Measurements from ENCODE around the gene GALNT10.

- no peak for TF ChIP-seq YY1 (IDR thresholded peaks at IDR 0.05; ENCODE audit: insufficient read depth, insufficient read length)
- no peak for TF ChIP-seq SUZ12 (IDR thresholded peaks at IDR 0.05; ENCODE audit: extremely low read depth, insufficient read depth, insufficient read length)
Measured at GRCh38 chr5:154329062-154329461, 138.5 kb downstream of the GALNT10 start.

Data from NT2/D1 (cell line).